ENCODE results near the gene NFKBIB. TPM values are rescaled to one million over a fixed set of nuclear protein-coding genes. Genes with fewer than 3 reads are reported as not detected.

Gene NFKBIB
- total RNA-seq, 1 experiment from 2014 or later, result 33.8 TPM

- peaks cover 9% of the 10 kb centered on the region for H3K27me3 Mint-ChIP-seq (ENCODE audit: low read depth)
- Histone ChIP-seq H3K9me3 (ENCODE audit: control insufficient read depth, low read depth, low read length) (no peaks in the 10 kb centered on the region), H3K56ac (ENCODE audit: insufficient read length, low read depth, low read length) (no peak overlapping the region), H3K79me1 (ENCODE audit: insufficient read depth, low read depth, low read length, poor library complexity, severe bottlenecking) (no peaks in the 10 kb centered on the region), H3K4ac (ENCODE audit: low read depth, low read length) (no peak overlapping the region), H4K20me1 (ENCODE audit: control insufficient read depth, insufficient read depth, insufficient read length) (no peaks in the 10 kb centered on the region), H3K14ac (ENCODE audit: insufficient read depth, low read length) (no peak overlapping the region), H4K91ac (ENCODE audit: insufficient read length, low read depth, low read length) (no peak overlapping the region), H2BK120ac (ENCODE audit: low read depth, low read length, poor library complexity, severe bottlenecking) (no peak overlapping the region), H3K18ac (ENCODE audit: insufficient read length, low read depth, low read length) (no peak overlapping the region), H3K79me2 (ENCODE audit: insufficient read depth, low read length) (no peaks in the 10 kb centered on the region), H3K4me1 (ENCODE audit: insufficient read depth, low read length) (no peaks in the 10 kb centered on the region; the same call in 1 of the 2 replicates), H3K4me2 (ENCODE audit: insufficient read depth, insufficient read length, low read length) (no peak overlapping the region), H2BK20ac (ENCODE audit: low read depth, low read length, poor library complexity, severe bottlenecking) (no peak overlapping the region), H3K23me2 (ENCODE audit: insufficient read length, low read depth, low read length, poor library complexity, severe bottlenecking) (no peaks in the 10 kb centered on the region), H3K23ac (ENCODE audit: insufficient read length, low read depth, low read length) (no peak overlapping the region), H3K9ac (ENCODE audit: extremely low read depth, insufficient read length, low read length) (no peak overlapping the region), H2AFZ (ENCODE audit: low read length) (no peak overlapping the region), H3K27ac (ENCODE audit: insufficient read length, low read depth, low read length) (no peak overlapping the region), H3T11ph (ENCODE audit: low read length) (no peak overlapping the region), H4K5ac (ENCODE audit: insufficient read length, low read depth, low read length) (no peak overlapping the region), H2BK12ac (ENCODE audit: insufficient read length, low read depth, low read length) (no peak overlapping the region), H3K27me3 (ENCODE audit: insufficient read depth, low read length) (no peaks in the 10 kb centered on the region), H4K8ac (replicated peaks; ENCODE audit: insufficient read length, low read depth, low read length) (no peak overlapping the region), H2AK5ac (ENCODE audit: insufficient read length, low read length) (no peak overlapping the region), H2BK15ac (ENCODE audit: low read depth, low read length) (no peak overlapping the region), H2BK5ac (ENCODE audit: insufficient read length, low read length) (no peak overlapping the region)
- TF ChIP-seq CTCF (conservative IDR thresholded peaks at IDR 0.05), result no peak
- H3K9me3 Mint-ChIP-seq, result peaks cover 2 to 4% of the 10 kb centered on the region in 2 experiments; a peak in 3 of 5 replicates
- H3K36me3 Mint-ChIP-seq (ENCODE audit: insufficient read depth in 1 of 3, low read depth in 3 of 3), result peaks cover 6 to 31% (median 26%) of the 10 kb centered on the region in 3 experiments; a peak in 6 of 7 replicates
- H3K4me1 Mint-ChIP-seq, result peaks cover 16% of the 10 kb centered on the region in 2 experiments
- H3K27ac Mint-ChIP-seq, result peak overlapping the region in 2 of 3 experiments; percentile 5 to 64; a peak in 2 of 7 replicates
- no peak for DNase-seq
- no peak overlapping the region for H3K4me3 Mint-ChIP-seq
- no CpG with 5 or more reads among the region's 4 CpGs for WGBS (ENCODE audit: extremely low coverage, insufficient read length, low lambda C conversion rate)
These were observed 53.9 kb downstream of the NFKBIB start for GRCh38 chr19:38953677-38954076.
